ENCODE data around the gene CCDC154.
A peak's percentile ranks its signal among the peaks of the same experiment; 100 is the strongest.
"Not testable (repeated sequence)": the region's sequence is repeated elsewhere in the genome, so short reads cannot be mapped to it uniquely, and the experiment has no call there.

CCDC154 gene

GRCh38 chr16:1475552-1476114, 31.3 kb upstream of the CCDC154 start:
- DNase-seq: no peak
- in situ Hi-C loops (cut with HindIII; ENCODE audit: low pct_ligation_motif_present, low pct_unique_long_range_greater_than_20kb, low sequenced_read_pairs): no loop called here

- in situ Hi-C loops (cut with HindIII; ENCODE audit: low pct_ligation_motif_present, low pct_unique_long_range_greater_than_20kb, low sequenced_read_pairs): no loop called here
- peak; percentile 78 for DNase-seq
These were observed 30.6 kb upstream of the CCDC154 start, which contains the start of gene CLCN7 for GRCh38 chr16:1474796-1475551. CLCN7 (minus strand) TSS chr16:1475028; CDS start chr16:1474974, 54 bp downstream.

DNA sequence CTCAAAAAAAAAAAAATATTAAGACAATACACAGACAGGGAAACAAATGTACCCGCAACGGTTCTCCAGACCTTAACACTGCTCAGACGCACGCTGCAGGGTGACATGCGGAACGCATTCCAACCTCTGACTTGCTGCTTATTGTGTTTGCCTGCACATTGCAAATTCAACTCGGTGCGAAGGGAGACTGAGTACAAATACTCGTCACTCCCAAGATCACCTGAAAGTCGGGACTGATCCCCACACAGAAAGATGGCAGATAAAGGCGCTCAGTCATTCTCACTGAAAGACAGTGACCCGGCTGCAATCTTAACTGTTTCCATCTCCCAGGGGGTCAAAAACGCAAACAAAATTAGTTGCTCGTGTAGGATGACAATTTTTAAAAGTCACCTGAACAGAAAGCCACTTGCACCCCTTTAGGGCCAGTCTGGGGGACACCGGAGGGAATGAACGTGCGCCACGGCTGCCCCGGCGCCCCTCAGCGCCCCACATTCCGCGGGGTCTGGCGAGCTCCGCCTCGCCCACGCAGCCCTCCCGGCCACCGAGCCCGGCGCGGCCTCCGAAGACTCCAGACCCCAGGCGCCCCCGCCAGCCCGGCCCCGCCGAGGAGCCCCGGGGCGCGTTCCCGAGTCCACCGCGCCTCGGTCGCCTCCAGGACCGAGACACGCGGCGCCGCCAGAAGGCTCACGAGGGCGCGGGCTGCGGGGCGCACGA, 29.9 kb upstream of the CCDC154 start:
- no peak for DNase-seq
- in situ Hi-C loops (cut with HindIII; ENCODE audit: low pct_ligation_motif_present, low pct_unique_long_range_greater_than_20kb, low sequenced_read_pairs): no loop called here

GRCh38 chr16:1472974-1473373, 28.6 kb upstream of the CCDC154 start:
- in situ Hi-C loops (cut with HindIII; ENCODE audit: low pct_ligation_motif_present, low pct_unique_long_range_greater_than_20kb, low sequenced_read_pairs): no loop called here
- DNase-seq: no peak

GRCh38 chr16:1471569-1472194, 27.3 kb upstream of the CCDC154 start:
- DNase-seq: no peak
- in situ Hi-C loops (cut with HindIII; ENCODE audit: low pct_ligation_motif_present, low pct_unique_long_range_greater_than_20kb, low sequenced_read_pairs): no loop called here

DNA sequence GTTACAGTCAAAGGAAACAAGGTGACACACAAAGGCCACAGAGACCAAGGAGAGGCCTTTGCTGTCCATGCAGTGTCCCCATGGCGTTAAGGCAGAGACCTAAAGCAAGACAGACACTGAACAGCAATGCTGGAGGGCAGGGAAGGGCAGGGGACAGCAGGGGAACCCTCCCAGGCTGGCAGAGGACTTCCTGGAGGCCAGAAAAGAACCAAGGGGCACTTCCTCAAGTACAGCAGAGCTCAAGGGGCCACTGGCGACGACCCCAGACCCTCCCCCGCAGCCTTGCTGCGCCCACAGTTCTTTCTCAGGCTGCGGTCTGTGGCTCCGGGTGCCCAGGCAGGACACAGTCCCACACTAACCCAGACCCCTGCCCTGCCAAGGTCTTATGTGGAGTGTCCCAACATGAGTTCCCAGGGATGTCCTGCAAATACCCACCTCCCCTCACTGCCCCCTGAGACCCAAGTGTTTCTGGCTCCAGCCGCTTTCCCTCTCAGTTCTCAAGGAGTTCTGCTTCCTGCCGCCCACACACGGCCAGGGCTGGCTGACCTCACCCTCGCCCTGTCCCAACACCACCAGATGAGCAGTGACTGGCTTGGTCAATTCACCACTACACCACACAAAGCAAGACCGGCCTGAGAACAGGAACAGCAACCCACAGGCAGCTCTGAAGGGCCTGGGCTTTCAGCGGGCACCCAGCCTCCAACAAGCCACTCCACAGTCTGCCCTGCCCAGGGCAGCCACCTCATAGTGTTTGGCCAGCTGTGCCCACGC, 26.3 kb upstream of the CCDC154 start:
- in situ Hi-C loops (cut with HindIII; ENCODE audit: low pct_ligation_motif_present, low pct_unique_long_range_greater_than_20kb, low sequenced_read_pairs): no loop called here
- DNase-seq: no peak

DNA sequence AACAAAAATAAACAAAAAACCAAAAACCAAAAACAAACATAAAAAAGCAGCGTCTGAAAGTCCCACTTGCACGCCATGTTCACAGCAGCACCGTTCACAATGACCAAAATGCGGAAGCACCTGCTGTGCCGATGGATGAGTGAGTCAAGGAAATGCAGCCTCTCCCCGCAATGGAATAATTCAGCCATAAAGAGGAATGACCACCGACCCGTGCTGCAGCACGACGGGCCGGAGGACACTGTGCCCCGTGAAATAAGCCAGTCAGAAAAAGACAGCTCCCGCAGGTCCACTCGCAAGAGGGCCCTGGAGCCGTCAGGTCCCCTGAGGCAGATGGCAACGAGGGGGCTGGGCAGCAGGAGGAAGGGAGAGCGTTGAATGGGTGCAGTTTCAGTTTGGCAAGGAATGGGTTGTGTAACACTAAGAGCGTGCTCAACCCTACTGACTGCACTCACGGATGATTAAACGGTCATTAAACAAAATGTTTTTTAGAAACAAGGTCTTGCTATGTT, 25.4 kb upstream of the CCDC154 start:
- no peak for DNase-seq
- in situ Hi-C loops (cut with HindIII; ENCODE audit: low pct_ligation_motif_present, low pct_unique_long_range_greater_than_20kb, low sequenced_read_pairs): no loop called here

- in situ Hi-C loops (cut with HindIII; ENCODE audit: low pct_ligation_motif_present, low pct_unique_long_range_greater_than_20kb, low sequenced_read_pairs); DNase-seq: not testable (repeated sequence)
These were observed 24.8 kb upstream of the CCDC154 start for GRCh38 chr16:1469141-1469540.

DNA sequence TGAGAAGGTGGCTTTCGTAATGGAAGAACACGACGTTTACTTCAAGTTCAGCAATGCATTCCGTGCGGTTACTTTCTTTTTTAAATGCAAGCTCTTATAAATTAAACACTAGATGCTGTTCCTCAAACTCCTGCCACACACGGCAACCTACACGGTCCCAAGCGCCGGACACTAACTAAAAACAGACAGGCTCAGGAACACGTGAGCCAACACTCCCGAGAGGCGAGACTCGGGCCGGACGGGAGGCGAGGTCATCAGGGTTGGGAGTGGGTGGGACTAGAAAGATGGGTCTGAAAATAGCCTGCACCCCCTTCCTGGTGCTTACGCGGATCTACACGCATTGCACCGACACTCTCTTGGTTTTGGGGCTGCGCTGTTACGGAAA, 24.1 kb upstream of the CCDC154 start:
- in situ Hi-C loops (cut with HindIII; ENCODE audit: low pct_ligation_motif_present, low pct_unique_long_range_greater_than_20kb, low sequenced_read_pairs): no loop called here
- DNase-seq: no peak

DNA sequence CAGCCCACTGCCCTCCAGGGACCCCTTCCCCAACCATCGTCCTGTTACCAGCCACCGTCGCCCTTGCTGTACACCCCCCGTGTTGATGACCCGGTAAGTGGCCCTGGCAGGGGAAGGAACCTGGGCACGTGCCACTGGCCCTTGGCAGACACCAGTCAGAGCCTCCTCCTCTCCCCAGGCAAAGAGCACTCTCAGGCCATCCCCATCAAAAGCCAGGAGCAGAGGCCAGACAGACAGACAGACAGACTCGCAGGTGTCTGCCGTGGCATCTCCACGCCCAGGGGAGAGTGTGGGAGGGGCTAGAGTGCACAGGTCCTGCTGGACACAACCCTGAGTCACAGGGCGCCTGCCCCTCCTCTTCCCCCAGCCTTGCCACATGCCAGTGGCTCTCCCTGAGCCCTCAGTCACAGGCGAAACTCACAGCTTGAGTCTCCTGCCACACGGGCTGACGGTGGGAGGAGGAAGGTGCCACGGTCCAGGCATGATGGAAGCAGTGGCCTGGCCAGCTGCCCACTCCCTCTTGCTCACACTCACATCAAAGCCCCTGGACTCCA, 22.7 kb upstream of the CCDC154 start:
- DNase-seq: peak; percentile 26
- in situ Hi-C loops (cut with HindIII; ENCODE audit: low pct_ligation_motif_present, low pct_unique_long_range_greater_than_20kb, low sequenced_read_pairs): no loop called here

DNA sequence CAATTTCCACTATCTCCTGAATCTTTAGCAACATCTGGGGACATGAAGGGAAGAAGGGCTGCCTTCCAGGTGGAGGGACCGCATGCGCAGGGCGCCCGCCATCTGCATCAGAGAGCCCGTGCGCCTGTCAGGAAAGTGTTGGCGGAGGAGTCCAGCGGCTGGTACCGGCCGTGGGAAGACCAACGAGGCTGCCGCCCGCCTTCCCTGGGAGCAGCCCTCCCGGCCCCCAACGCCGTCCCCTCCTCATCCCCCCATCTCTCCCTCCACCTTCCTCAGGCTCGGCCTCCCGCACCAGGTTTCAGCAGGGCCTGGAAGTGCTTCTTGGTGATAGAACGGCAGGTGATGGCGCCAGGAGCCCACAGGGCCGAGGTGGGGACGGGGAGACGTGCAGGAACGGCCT, 21.7 kb upstream of the CCDC154 start:
- in situ Hi-C loops (cut with HindIII; ENCODE audit: low pct_ligation_motif_present, low pct_unique_long_range_greater_than_20kb, low sequenced_read_pairs): no loop called here
- DNase-seq: no peak

DNA sequence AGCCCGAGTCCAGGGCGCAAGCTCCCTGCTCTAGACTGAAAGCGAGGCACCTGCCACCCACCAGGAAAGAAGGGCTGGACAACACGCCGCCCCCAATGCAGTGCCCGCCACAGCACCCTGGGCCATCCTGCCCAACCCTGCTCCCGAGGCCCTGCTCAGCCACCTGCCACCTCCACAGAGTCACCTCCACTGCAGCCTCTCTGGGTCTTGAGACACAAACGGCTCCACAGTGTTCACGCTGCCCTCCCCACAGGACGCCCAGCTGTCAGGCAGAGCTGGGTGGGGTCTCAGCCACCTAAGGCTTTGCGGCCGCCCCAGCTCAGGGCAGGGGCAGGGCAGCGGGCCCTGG, 21.2 kb upstream of the CCDC154 start:
- in situ Hi-C loops (cut with HindIII; ENCODE audit: low pct_ligation_motif_present, low pct_unique_long_range_greater_than_20kb, low sequenced_read_pairs): no loop called here
- DNase-seq: no peak

DNA sequence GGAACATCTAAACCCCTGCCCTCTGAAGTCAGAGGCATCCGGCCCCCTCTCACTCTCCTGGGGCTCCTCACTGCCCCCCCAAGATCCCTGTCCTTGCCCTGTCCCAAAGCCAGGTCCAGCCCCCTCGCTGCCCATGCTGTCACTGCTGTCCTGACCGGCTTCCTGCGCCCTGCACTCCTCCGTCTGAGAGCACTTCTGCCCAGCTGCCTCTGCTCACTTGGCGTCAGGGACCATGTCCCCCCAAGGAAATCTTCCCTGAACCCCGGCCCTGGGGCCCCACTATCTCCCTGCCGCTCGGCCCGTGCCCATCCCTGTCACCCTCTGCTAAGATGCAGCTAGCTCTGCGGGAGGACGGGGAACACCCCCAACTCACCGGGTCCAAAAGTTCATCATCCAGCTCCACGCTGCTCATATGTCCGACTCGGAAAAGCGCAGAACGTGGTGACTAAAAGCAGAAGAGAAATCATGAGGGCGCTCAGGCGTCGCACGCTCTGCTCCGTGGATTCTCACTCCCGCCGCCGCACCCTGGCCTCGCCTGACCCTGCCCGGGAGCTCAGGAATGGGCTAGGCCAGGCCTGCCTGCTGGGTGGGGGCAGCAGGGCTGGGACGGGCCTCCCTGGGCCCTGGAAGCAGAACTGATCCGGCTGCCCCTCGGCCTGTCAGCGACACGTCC, 20.7 kb upstream of the CCDC154 start:
- in situ Hi-C loops (cut with HindIII; ENCODE audit: low pct_ligation_motif_present, low pct_unique_long_range_greater_than_20kb, low sequenced_read_pairs): no loop called here
- DNase-seq: no peak

DNA sequence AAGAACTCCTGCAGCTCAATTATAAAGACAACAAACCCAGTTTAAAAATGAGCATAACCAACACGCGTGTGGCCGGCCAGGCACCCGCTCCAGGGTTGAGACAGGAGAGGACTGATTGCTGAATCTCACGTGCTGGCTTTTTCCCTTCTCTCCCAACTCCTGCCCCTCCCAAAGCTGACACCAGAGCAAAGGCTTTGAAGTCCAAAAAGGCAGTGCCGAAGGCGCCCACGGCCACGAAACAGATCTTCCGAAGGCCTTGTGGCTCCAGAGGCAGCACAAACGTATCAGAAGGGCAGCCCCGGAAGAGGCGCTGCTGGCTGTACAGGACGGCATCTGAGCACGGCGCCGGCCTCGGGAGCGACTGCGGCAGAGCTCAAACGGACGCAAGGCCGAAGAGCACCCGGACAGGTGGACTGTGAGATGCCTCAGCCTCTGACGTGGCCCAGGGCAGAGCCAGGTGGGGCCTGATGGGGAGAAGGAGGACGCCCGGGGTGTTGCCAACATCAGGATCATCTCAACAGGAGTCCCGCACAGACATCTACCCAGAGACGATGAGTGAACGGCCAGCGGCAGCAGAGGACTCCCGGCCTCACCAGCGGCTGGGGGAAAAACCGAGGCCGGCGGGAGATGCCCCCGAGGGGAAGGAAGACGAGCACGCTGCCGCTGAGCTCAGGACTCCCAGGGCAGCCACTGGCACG, 20.0 kb upstream of the CCDC154 start:
- in situ Hi-C loops (cut with HindIII; ENCODE audit: low pct_ligation_motif_present, low pct_unique_long_range_greater_than_20kb, low sequenced_read_pairs): no loop called here
- DNase-seq: no peak

DNA sequence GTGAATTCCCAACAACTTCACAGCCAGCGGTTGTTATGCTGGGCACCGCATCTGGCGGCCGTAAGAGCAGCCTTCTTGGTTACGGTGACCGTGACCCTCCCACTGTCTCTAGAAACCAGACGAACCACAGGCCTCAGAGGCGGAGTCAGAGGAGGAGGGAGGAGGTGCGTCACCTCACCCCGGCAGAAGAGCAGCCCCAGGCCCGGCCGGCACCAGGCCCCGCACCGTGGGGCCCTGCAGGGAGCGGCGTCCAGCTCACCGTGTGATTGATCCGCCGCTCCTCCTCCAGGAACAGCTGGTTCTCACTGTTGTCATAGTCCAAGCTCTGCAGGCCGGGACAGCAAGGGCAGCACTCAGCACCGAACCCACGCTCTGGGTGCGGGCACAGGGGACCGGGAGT, 16.8 kb upstream of the CCDC154 start:
- in situ Hi-C loops (cut with HindIII; ENCODE audit: low pct_ligation_motif_present, low pct_unique_long_range_greater_than_20kb, low sequenced_read_pairs): no loop called here
- DNase-seq: no peak

DNA sequence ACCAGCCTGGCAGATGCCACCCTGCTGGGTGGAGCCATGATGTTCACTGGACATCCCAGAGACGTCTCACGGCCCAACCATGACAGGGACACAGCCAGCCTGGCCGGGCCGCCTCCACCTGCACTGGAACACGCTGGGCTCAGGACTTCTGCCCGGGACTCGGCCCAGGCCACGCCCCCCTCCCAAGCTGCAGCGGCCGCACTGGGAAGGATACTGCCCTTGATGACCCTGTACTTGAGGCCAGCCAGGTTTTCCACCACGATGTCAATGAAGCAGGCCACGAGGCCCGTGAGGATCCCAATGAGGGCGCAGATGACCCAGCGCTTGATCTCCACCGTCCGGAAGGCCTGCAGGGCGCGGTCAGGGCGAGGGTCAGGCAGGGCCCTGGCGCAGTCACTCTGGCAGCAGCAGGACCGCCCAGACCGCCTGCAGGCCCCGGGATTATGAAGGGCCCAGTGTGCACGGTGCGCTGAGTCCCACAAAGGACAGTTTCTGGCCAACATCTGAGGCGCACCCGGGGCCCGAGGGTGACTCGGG, 16.3 kb upstream of the CCDC154 start:
- DNase-seq: no peak
- in situ Hi-C loops (cut with HindIII; ENCODE audit: low pct_ligation_motif_present, low pct_unique_long_range_greater_than_20kb, low sequenced_read_pairs): no loop called here

DNA sequence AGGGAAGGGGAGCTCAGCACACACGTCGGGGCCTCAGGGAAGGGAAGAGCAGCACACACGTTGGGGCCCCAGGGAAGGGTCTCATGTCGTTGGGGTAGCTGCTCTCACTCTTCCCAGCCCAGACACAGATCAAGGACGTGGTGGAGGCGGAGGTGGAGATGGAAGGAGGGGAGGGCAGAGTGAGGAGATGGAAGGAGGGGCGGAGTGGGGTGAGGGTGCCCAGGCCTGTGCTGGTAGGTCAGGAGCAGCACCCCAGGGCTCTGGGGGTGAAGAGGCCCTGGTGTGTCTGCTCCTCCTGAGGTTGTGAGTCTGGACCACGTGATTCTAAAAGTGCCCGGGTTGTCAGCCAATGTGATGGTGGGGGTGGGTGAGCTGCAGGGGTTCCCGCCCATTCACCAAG, 15.6 kb upstream of the CCDC154 start:
- in situ Hi-C loops (cut with HindIII; ENCODE audit: low pct_ligation_motif_present, low pct_unique_long_range_greater_than_20kb, low sequenced_read_pairs): no loop called here
- no peak for DNase-seq

All from ACHN (cell line).